Small intestine (tissue), 7 donors: ENCODE results near the gene G0S2. TPM values are rescaled to one million over a fixed set of nuclear protein-coding genes. Genes with fewer than 3 reads are reported as not detected.

ENCODE experiments used
- DNase-seq, 2 donors: peaks; one replicate each; pipeline versions ENCODE4 v3.0.0 to v3.0.0-alpha.2; 2013
- FAIRE-seq: peaks from 2 replicates; lab custom pipeline; 2012; peaks lifted over from hg19 to GRCh38; lab: Jason Lieb, UNC
- H3K27ac ChIP-seq, 3 donors: one replicate each; pipeline ENCODE4 v1.5.1; 2013; ENCODE audit warnings: low read length in 2 of 3, mild to moderate bottlenecking in 2 of 3, control low read depth in 1 of 3, inconsistent platforms in 1 of 3, low read depth in 1 of 3, moderate library complexity in 1 of 3
- H3K27me3 ChIP-seq, 3 donors: one replicate each; pipeline ENCODE4 v1.6.1; 2013; ENCODE audit warnings: low read length in 3 of 3, inconsistent platforms in 1 of 3; ENCODE audit not compliant: control insufficient read depth in 3 of 3, insufficient read depth in 3 of 3
- H3K36me3 ChIP-seq, 3 donors: one replicate each; pipeline ENCODE4 v1.6.1; 2013; ENCODE audit warnings: low read length in 3 of 3, inconsistent platforms in 1 of 3, low read depth in 1 of 3, mild to moderate bottlenecking in 1 of 3, moderate library complexity in 1 of 3; ENCODE audit not compliant: control insufficient read depth in 3 of 3, insufficient read depth in 2 of 3
- H3K4me1 ChIP-seq, 3 donors: one replicate each; pipeline ENCODE4 v1.6.1; 2013; ENCODE audit warnings: low read length in 2 of 3, inconsistent platforms in 1 of 3, low read depth in 1 of 3, mild to moderate bottlenecking in 1 of 3, moderate library complexity in 1 of 3; ENCODE audit not compliant: control insufficient read depth in 3 of 3, insufficient read depth in 2 of 3
- H3K4me3 ChIP-seq, 3 donors: one replicate each; pipeline ENCODE4 v1.5.1; 2013; ENCODE audit warnings: low read length in 3 of 3, control low read depth in 1 of 3, inconsistent platforms in 1 of 3, low read depth in 1 of 3, mild to moderate bottlenecking in 1 of 3, moderate library complexity in 1 of 3
- H3K9me3 ChIP-seq, 2 donors: one replicate each; pipeline ENCODE4 v1.6.1; 2013; ENCODE audit warnings: low read depth in 1 of 2, low read length in 1 of 2; ENCODE audit not compliant: control insufficient read depth in 2 of 2, insufficient read depth in 1 of 2
- WGBS, 3 donors: extraction: QIAGEN DNeasy Blood & Tissue Kit; methylation state at CpG; one replicate each; pipeline ENCODE4 v1.1.7; 2013; 5-methylcytosine and 5-hydroxymethylcytosine counted together
- polyA plus RNA-seq, 4 donors: library from polyadenylated mRNA; stranded (reverse) in 3 of 4; unstranded in 1 of 4; fragments of 200-250 nt in 3 of 4; fragments of 120-200 nt in 1 of 4; gene quantifications; one replicate each; pipeline versions ENCODE4 v1.2.1 to v1.2.3, GENCODE V29; 2013
- donor health status: healthy with polysubstance abuse.
- donor health status: control.
- donor health status: control.
- donor health status: Bipolar disorder and iron deficiency.
- donor health status: healthy.

Gene G0S2
- polyA plus RNA-seq, 4 donors, result 6.9 to 310 (median 75.8) TPM

GRCh38 chr1:209720326-209720725 is 45.1 kb downstream of the G0S2 start:
- DNase-seq, result no peak
- Histone ChIP-seq H3K27me3 (peaks cover 0 to 3% (median 0%) of the 10 kb centered on the region in 3 donors), H3K4me3 (no peak overlapping the region), H3K9me3 (no peaks in the 10 kb centered on the region), H3K27ac (no peak overlapping the region), H3K4me1 (no peaks in the 10 kb centered on the region), H3K36me3 (no peaks in the 10 kb centered on the region)
- no peak for FAIRE-seq
- WGBS, 3 donors, result 78 to 82% (median 79%) methylated on average over 4 of the region's 4 CpGs

- Histone ChIP-seq H3K4me1 (no peaks in the 10 kb centered on the region), H3K27me3 (peaks cover 0 to 3% (median 0%) of the 10 kb centered on the region in 3 donors), H3K9me3 (no peaks in the 10 kb centered on the region), H3K36me3 (no peaks in the 10 kb centered on the region), H3K4me3 (no peak overlapping the region), H3K27ac (no peak overlapping the region)
- DNase-seq, result no peak
- WGBS, 3 donors, result 77 to 100% (median 92%) methylated on average over 2 of the region's 2 CpGs
- no peak for FAIRE-seq
Observed at GRCh38 chr1:209720826-209721225, 45.6 kb downstream of the G0S2 start.

GRCh38 chr1:209721323-209721722 is 46.1 kb downstream of the G0S2 start:
- H3K9me3 ChIP-seq, result no peaks in the 10 kb centered on the region
- FAIRE-seq (no peak), DNase-seq (no peak)
- H3K4me3 ChIP-seq, result no peak overlapping the region
- no peak overlapping the region for H3K27ac ChIP-seq
- 85 to 95% (median 92%) methylated on average over 1 of the region's 1 CpG for WGBS, 3 donors
- H3K36me3 ChIP-seq, result no peaks in the 10 kb centered on the region
- peaks cover 0 to 3% (median 0%) of the 10 kb centered on the region in 3 donors for H3K27me3 ChIP-seq
- no peaks in the 10 kb centered on the region for H3K4me1 ChIP-seq

- FAIRE-seq (no peak), DNase-seq (no peak)
- no peak overlapping the region for H3K4me3 ChIP-seq
- H3K27ac ChIP-seq, result no peak overlapping the region
- WGBS, 3 donors, result 96 to 97% (median 96%) methylated on average over 3 of the region's 3 CpGs
- H3K9me3 ChIP-seq, result no peaks in the 10 kb centered on the region
- H3K4me1 ChIP-seq, result no peaks in the 10 kb centered on the region
- no peaks in the 10 kb centered on the region for H3K36me3 ChIP-seq
- H3K27me3 ChIP-seq, result peaks cover 0 to 3% (median 0%) of the 10 kb centered on the region in 3 donors
Observed at GRCh38 chr1:209723265-209723664, 48.1 kb downstream of the G0S2 start.

GRCh38 chr1:209723756-209724693 is 48.8 kb downstream of the G0S2 start:
- FAIRE-seq (no peak), DNase-seq (no peak)
- no peaks in the 10 kb centered on the region for H3K9me3 ChIP-seq
- H3K4me1 ChIP-seq, result no peaks in the 10 kb centered on the region
- H3K4me3 ChIP-seq, result no peak overlapping the region
- peaks cover 0 to 3% (median 0%) of the 10 kb centered on the region in 3 donors for H3K27me3 ChIP-seq
- no peaks in the 10 kb centered on the region for H3K36me3 ChIP-seq
- no peak overlapping the region for H3K27ac ChIP-seq
- 54 to 67% (median 57%) methylated on average over 3 of the region's 3 CpGs for whole genome bisulfite sequencing, 3 donors

Other genes starting within 250 kb of the G0S2 start
- under 1 TPM in 2 of 4 donors, not detected in 2; 0.10 to 0.37 TPM for gene CAMK1G, start 91.7 kb upstream of the G0S2 start, polyA plus RNA-seq
- gene LAMB3, start 23.0 kb upstream of the G0S2 start, polyA plus RNA-seq, result 100 to 1,000 TPM in 1 of 4 donors, 10 to 100 TPM in 3; 33.8 to 218 (median 49.6) TPM
- gene HSD11B1, start 29.4 kb downstream of the G0S2 start, polyA plus RNA-seq, result 1 to 10 TPM in 2 of 4 donors, not detected in 2; 1.6 to 3.8 TPM
- gene TRAF3IP3, start 80.6 kb downstream of the G0S2 start, polyA plus RNA-seq, result 10 to 100 TPM in 1 of 4 donors, 1 to 10 TPM in 3; 1.1 to 20.0 (median 5.8) TPM
- gene C1orf74, start 109.1 kb downstream of the G0S2 start, polyA plus RNA-seq, result 1 to 10 TPM in 2 of 4 donors, under 1 TPM in 2; 0.45 to 4.6 (median 1.4) TPM
- gene IRF6, start 130.7 kb downstream of the G0S2 start, polyA plus RNA-seq, result 10 to 100 TPM; 26.8 to 74.4 (median 32.2) TPM
- 1 to 10 TPM in 3 of 4 donors, under 1 TPM in 1; 0.89 to 9.8 (median 2.2) TPM for gene UTP25, start 152.6 kb downstream of the G0S2 start, polyA plus RNA-seq